ENCODE results near the gene LILRA6.
"Not testable (repeated sequence)": the region's sequence is repeated elsewhere in the genome, so short reads cannot be mapped to it uniquely, and the experiment has no call there.

Gene LILRA6

GRCh38 chr19:54262066-54262465 lies 19.5 kb upstream of the LILRA6 start:
- DNase-seq, result no peak

DNA sequence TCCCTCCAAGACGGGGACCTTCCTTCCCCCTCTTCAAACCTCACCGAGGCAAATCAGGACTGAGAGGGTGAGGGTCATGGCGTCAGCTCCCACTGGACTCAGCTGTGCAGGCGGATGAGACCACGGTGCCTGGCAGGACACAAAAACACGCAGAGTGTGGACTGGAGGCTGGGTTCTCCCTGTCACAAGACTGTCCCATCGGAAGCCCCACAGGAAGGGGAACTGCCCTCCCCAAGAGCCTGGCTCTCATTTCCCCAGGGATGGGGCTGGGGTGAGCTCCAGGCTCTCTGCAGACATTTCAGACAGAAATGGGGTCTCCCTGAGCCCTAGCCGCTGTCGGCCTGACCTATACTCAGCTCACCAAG lies 14.5 kb upstream of the LILRA6 start, which contains the start of gene LILRB5:
LILRB5 (minus strand) TSS at position 158 of the 365 bp plus-strand sequence; CDS start at position 78, 80 bp downstream.
- no peak for DNase-seq

- no peak for DNase-seq
Measured at GRCh38 chr19:54256250-54257115, 13.9 kb upstream of the LILRA6 start.

DNA sequence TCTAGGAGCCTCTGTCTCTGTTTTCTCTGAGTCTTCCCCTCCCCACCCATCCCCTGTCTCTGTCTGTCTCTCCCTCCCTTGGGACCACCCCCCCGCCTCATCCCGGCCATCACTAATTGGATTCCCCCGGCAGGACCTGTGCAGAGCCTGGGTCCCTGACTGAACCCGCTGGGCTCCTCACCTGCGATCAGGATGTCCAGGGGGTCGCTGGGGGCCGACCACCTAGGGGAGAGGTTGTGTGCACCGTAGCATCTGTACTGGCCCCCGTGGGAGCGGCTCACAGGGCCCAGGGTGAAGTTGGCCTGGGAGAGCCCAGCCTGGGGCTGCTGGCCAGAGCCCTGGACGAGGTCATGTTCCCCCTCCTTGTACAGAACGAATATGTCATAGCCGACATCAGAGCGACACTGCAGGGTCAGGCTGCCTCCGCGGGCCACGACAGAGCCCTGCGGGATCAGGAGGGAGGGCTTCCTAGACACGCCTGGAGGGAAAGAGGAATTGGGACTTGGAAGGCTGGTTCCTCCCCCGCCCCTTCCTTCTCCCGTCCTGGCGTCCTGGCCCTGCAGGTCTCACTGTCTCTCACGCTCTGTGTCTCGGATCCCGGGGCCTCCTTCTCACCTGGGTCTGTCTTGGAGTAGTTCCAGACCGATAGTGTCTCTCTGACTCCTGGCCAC lies 12.7 kb upstream of the LILRA6 start:
- no peak for DNase-seq

DNA sequence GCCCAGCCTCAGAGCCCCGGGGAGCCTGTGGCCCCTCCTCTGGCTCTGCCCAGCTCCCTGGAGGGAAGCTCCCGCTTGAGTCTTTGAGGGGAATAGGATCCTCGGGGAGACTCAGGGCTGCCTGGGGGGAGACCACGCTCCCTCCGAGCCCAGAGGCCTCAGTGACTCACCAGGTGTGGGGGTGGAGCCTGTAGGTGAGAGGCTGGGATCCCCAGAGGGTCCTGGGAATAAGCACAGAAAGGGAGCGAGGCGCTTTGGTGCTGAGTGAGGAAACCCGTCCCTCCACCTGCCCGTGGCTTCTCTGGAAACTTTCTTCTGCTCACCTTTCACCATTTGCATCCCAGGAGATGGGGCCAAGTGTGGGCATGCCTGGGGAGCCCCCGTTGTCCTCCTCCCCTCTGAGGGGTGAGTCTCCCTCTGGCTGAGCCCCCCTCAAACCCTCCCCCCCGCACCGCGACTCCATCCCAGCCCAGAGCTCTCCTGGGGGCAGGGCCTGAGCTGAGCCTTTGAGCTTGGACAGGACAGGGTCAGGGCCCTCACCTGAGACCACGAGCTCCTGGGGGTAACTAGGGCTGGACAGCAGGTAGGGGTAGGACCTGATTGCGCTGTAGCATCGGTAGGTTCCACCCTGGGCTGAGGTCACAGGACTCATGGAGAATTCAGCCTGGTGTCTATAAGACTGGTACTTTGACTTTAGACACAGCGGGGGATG lies 11.8 kb upstream of the LILRA6 start:
- DNase-seq, result no peak

GRCh38 chr19:54253331-54254194 lies 11.0 kb upstream of the LILRA6 start:
- DNase-seq, result no peak

- DNase-seq, result no peak
Measured at GRCh38 chr19:54252845-54253244, 10.3 kb upstream of the LILRA6 start.

DNA sequence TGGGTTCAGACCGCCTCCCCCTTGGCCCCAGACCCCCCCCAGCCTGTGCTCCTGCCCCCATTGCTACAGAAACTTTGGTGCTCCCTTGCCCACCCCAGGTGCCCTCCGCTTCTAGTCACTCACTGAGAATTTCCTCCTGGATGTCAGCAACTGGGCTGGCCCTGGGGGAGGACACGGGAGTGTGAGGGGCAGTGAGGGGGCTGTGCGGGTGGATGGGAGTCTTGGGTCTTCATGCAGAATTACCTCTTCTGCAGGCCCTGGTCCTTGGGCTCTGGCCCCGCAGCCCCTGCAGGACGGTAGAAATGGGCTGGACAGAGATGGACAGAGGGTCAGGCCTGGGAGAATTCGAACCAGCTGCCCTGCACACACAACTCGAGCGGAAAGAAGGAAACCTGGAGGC lies 9.7 kb upstream of the LILRA6 start:
- DNase-seq, result no peak

DNA sequence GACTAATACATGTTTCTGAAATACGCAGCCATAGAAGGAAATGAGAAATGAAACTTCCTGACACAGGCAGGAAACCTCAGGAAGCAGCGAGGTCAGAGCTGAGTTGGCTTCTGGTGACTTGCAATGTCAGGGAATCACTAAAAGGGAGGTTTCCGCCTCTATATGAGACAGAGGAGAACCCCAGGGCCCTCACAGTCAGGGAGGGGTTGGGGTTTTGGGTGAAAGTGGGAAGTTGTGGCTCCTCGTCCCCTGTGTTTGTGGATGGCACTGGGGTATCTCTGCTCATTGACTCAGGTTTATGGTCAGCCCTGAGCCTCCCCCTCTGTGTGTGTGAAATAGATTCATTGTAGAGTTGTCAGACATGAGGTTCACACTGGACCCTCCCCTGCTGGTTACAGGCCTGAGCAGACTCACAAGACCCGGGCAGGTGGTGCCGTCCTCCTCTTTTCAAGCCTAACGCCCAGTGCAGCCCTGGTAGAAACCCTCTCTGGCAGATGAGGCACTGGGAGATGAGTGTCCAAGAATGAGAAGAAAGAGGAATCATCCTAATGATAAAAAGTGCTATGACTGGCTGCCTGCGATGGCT lies 5.5 kb upstream of the LILRA6 start:
- no peak for DNase-seq

GRCh38 chr19:54247106-54247930 lies 4.7 kb upstream of the LILRA6 start:
- no peak for DNase-seq

GRCh38 chr19:54245936-54246335 lies 3.3 kb upstream of the LILRA6 start:
- no peak for DNase-seq

DNA sequence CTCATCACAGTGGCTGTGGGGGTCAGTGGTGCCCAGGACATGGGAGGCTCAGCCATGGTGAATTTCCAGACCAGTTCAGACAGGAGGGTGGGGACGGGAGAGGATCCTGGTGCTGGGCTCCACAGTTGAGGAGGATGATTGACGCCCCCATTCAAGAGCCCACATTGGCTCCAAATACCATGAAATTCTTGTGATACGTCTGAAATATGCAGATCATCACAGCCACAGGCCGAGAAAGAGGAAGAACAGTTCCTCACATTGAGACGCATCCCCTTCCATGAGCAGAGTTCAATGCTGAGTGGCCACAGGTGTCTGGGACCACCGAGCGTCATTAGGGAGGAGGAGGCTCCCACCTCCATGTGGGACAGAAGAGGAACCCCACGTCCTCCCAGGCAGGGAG lies 1.2 kb upstream of the LILRA6 start:
- DNase-seq, result not testable (repeated sequence)

GRCh38 chr19:54242234-54242633 lies 356 bp downstream of the LILRA6 start:
- DNase-seq, result not testable (repeated sequence)

GRCh38 chr19:54240372-54241336 lies 1.9 kb downstream of the LILRA6 start:
- not testable (repeated sequence) for DNase-seq

- DNase-seq, result not testable (repeated sequence)
Measured at GRCh38 chr19:54239491-54240371, 2.9 kb downstream of the LILRA6 start.

DNA sequence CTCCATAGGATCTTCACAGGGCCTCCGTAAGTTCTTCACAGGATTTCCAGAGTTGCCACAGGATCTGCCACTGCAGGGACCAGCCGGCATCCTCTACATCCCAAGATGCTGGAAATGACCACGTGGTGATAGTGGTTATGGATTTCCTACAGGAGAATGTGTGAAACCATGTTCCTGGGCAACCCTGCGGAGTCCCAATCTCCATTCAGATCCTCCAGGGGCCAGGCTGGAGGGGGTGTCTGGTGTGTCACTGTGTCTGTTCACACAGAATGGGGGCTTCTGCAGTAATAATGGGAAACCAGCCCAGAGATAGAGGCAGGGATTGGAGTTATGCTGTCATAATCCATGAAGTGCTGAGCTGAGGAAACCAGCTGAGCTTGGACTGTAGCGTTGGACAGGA lies 8.6 kb downstream of the LILRA6 start:
- DNase-seq, result no peak

DNA sequence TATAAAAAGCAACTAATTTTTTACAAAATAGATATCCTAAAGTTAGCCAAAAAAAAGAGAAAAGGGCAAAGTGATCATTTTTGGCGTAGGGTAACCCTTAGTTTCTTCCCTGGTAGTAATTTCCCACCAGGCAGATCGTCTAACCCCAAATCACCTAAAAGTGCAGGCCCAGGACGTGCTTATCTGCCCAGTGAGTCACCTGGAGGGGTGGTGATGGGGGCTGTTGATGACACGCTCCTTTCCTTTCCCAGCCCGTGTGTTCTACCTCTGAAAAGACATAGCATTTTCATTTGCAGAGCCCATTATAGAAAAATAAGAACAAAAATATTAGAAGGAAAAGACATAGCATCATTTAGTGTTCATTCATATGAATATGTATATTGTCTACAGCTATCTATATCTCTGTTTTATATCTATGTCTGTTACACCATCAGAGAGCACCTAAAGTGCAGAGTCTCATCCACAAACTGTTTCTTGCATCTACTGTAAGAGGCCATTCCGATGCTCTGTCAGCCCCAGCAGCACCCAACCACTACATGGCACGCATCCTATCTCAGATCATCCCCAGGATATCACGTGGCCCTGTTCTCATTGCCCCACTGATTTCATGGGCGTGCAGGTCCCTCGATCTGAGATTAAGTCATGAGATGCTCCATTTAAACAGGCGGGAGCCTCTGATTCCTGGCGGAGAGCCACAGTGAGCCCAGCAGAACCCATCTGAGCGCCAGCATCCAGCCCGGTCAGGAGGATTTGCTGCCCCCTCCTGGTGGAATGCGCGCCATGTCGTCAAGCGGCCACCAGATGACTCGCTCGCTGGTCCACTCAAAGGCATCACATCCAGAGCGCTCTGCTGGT lies 11.3 kb downstream of the LILRA6 start:
- DNase-seq, result peak; percentile 87

- DNase-seq, result no peak
Measured at GRCh38 chr19:54230031-54230430, 12.6 kb downstream of the LILRA6 start.

Measured in hematopoietic multipotent progenitor cell treated with erythropoietin and hydrocortisone succinate and interleukin-3 and kit ligand, for 8 days (in vitro differentiated cells).